ENCODE measurements around the gene ARPC1A.

ARPC1A gene

GRCh38 chr7:99390941-99391602 lies 65.4 kb downstream of the ARPC1A start:
- DNase-seq: no peak

- DNase-seq: no peak
These were observed 66.3 kb downstream of the ARPC1A start for GRCh38 chr7:99392046-99392445.

- DNase-seq: peak; percentile 79
These were observed 67.1 kb downstream of the ARPC1A start for GRCh38 chr7:99392659-99393354.

GRCh38 chr7:99393355-99394187 lies 67.9 kb downstream of the ARPC1A start:
- no peak for DNase-seq

- DNase-seq: no peak
These were observed 68.4 kb downstream of the ARPC1A start for GRCh38 chr7:99394188-99394502.

GRCh38 chr7:99395616-99396327 lies 70.1 kb downstream of the ARPC1A start:
- no peak for DNase-seq

- DNase-seq: no peak
These were observed 71.0 kb downstream of the ARPC1A start for GRCh38 chr7:99396418-99397296.

GRCh38 chr7:99397297-99397983 lies 71.7 kb downstream of the ARPC1A start:
- DNase-seq: no peak

GRCh38 chr7:99398891-99399445 lies 73.3 kb downstream of the ARPC1A start:
- no peak for DNase-seq

GRCh38 chr7:99399597-99399996 lies 73.9 kb downstream of the ARPC1A start:
- no peak for DNase-seq

GRCh38 chr7:99402854-99403253 lies 77.2 kb downstream of the ARPC1A start:
- no peak for DNase-seq

- no peak for DNase-seq
These were observed 78.1 kb downstream of the ARPC1A start for GRCh38 chr7:99403764-99404163.

GRCh38 chr7:99404235-99404976 lies 78.7 kb downstream of the ARPC1A start:
- DNase-seq: no peak

- DNase-seq: no peak
These were observed 79.3 kb downstream of the ARPC1A start for GRCh38 chr7:99404977-99405320.

GRCh38 chr7:99406557-99406956 lies 80.9 kb downstream of the ARPC1A start:
- no peak for DNase-seq

GRCh38 chr7:99407872-99408378 lies 82.2 kb downstream of the ARPC1A start:
- DNase-seq: no peak

- peak; percentile 90 for DNase-seq
These were observed 82.9 kb downstream of the ARPC1A start, which contains the start of the genes BUD31 and PDAP1 for GRCh38 chr7:99408379-99409191. Gene BUD31, plus strand, starts transcription at chr7:99408969. Its CDS starts 2,124 bp downstream, at chr7:99411093. Gene PDAP1, minus strand, starts transcription at chr7:99408597. Its CDS starts 49 bp downstream, at chr7:99408548.

GRCh38 chr7:99409192-99409572 lies 83.5 kb downstream of the ARPC1A start:
- DNase-seq: no peak

GRCh38 chr7:99409806-99410205 lies 84.1 kb downstream of the ARPC1A start:
- DNase-seq: no peak
